Prostate gland (tissue), 2 donors: ENCODE results near the gene PELO. TPM values are rescaled to one million over a fixed set of nuclear protein-coding genes. Genes with fewer than 3 reads are reported as not detected.

ENCODE experiments used
- total RNA-seq, 2 donors: library from RNA; depleted of rRNA; stranded (reverse); fragments of >200 nt; gene quantifications; one replicate each; pipeline ENCODE4 v1.1.0, GENCODE V29; 2016

PELO gene
- total RNA-seq, 2 donors from 2014 or later = 14.9 to 18.8 TPM

Other genes starting within 250 kb of the PELO start
- 10 to 100 TPM; 43.7 to 78.3 TPM for gene ITGA1, start within 50 bp of the PELO start, total RNA-seq
- gene ITGA2, start 201.4 kb downstream of the PELO start, total RNA-seq = 10 to 100 TPM in 1 of 2 donors, 1 to 10 TPM in 1; 6.4 to 21.5 TPM